ENCODE data around the gene NTRK2.

NTRK2 gene

DNA sequence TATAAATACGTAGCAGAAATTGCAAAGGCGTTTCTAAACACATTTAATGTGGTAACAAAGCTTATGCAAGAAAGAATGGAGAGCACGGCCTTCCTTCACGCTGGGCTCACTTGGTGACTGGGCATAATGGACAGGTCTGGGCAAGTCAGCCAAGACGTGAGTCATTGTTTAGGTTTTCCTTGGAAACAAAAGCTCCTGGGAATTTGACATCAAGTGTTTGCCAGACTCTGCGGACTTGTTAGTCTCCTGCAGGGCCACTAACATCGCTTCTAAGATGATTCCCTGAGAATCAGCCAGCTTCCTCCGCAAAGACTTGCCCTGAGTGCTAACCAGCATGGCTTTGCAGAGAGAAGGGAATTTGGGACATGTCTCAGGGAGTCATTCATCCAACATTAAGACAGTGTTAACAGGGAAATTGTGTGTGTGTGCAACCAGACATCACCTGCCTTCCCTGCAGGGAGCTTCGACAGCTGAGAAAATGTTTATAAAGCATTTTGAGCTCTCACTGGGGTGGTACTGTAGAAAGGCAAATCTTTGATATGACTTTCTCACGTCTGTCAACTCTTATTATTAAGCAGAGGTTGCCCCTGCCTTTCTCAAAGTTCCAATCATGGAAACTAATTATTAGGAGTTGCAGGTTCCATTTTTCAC, 182.5 kb downstream of the NTRK2 start:
- ATAC-seq: no peak
- DNase-seq: no peak

DNA sequence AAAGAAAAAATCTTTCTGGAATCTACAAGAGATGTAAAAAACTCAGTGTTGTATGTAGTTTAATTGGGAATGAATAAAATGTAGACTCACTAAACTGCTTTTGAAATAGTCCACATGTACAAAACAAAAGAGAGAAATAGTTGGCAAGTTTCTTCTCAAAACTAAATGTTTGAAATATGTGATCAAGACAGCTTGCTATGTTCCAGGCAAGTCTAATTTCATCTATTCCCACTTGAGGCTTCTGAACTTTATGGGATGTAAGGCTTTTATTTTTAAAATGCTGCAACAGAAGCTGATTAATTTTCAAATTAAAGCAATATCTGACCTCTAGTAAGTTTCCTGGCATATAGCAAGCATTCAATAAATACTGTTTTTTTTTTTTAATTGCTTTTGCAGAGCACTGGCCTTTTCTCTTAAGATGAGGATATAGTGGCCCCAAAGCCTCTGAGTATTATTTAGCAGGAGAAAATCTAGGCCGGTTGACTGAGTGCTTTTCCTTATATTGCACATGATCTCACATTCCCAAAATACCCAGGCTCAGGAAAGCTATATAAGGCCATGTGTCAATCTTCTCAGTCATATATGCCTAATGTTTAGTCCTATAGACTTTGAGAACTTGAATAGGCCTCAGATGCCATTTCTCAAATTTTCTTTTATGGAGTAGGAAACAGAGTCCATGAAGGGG, 183.2 kb downstream of the NTRK2 start:
- no peak for ATAC-seq
- no peak for DNase-seq

DNA sequence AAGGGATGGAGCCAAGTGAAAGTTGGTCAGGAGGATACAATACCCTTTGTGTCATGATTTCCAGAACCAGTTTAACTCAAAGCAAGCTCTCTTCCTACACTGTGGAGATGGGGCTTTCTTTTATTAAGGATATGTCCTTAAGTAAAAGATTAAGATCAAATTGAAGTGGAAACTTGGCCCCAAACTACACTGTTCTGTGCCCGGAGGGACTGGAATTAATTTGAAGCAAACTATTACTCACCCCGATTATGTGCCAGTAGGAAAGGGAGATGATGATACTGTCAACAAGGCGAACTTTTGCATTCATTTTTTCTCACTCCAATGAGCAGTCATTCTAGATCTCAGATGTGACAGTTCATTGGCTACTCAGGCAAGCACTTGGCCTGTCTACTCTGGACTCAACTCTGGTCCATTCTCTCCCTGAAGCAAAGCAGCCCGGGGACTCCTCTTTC, 186.7 kb downstream of the NTRK2 start:
- DNase-seq (no peak), ATAC-seq (no peak)

DNA sequence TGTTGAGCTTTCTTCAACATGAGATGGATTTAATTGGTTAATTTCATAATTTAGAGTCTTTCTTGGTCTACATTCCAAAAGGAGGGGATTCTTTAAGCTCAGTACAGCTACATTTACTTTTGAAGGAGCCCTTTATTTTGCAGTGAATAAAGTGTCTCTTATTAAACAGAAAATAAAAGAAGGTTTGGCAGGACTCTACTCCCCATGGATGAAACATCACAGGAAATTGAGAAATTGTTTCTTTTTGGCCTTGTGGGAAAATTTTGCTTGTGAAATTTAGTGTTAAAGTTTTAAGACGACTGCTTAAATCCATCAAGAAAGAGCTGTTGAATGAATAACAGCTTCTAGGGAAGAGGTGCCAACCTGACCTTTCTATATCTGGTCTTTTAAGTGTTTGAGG, 187.7 kb downstream of the NTRK2 start:
- ATAC-seq (no peak), DNase-seq (no peak)

DNA sequence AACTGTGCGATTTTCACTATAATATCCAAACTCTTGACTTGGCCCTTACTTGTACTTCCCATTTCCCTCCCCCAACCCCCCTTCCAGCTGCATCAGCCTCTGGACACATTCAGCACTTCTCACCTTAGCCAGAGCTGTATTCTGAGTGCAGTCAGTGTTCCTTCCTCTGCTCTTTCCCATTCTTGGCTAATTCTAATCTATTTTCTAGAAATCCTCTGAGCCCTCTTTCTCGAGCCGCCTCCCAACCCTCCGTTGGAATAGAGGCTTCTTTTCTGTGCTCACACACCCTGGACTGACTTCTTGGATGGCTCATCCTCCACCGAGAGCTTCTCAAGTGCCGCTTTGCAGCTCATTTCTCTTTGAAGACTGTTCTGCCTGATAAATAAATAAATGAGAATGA, 188.8 kb downstream of the NTRK2 start:
- DNase-seq (no peak), ATAC-seq (no peak)

DNA sequence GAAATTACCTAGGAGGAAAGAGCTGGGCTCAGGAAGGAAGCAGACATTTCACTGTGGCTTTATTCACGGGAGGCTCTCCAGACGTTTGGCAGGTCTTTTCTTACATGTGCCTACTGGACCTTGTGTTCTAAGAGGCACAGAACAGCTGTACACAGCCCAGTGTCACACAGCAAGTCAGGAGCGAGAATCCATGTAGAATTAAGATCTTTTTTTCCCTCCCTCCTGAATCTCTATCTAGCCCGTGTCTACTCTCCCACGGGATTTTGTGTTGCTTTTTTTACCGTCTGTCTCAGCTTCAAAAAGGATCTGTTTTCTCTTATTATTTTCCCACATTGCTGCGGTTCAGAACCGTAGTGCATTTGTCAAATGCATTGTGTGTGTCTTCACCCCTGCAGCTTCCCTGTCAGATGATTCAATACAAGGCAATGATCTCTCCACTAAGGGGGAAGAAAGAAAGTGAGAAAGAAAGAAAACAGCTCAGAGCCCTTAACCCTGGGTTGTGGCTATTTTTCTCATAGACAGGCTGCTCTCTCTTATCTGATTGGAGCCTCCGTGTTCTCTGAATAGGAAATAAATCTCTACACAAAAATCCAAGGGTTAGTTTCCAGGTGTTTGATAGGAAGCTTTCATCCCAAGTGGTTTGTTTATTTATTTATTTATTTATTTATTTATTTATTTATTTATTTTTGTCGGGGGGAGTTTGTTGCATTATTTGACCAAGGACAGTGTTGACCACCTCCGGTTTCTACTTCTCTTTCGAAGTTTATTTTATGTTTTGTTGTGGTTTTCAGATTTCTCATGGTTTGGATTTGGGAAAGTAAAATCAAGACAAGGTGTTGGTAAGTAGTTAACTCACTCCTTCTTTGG, 191.0 kb downstream of the NTRK2 start:
- no peak for DNase-seq
- no peak for ATAC-seq

DNA sequence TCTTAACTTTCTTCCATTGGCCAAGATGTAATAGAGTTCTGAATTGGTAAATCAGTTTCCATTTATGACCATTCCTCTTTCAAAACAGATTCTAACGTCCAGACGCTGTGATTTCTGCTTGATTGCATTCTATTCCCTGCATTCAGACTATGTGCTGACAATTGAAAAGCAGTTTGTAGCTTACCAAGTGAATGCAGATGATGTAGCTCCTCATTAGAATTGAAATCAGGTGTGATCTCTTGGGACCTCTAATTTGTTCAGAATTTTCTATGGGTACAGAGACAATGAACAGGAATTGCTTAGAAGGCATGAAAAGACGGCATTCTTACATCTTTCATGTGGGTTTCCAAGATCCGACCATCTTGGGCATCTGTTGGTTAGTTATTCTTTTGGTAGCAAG, 191.9 kb downstream of the NTRK2 start:
- DNase-seq (no peak), ATAC-seq (no peak)

DNA sequence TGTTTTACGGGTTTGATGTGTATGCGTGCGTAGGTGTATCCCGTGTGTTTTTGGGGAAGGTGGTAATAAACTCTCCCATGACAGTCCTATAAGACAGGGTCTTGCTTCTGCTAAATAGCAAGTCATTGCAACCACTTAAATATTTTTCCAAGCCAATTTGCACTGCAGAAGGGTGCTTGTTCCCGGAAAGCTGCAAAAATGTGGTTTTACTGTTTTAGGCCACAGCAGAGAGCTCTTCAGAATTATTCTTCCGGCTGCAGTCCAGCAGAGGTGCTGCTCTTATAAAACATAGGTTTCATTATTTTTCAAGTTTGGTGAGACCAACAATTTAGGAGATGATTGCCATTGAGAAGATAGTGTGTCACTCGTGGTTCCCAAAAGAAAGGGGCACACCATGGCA, 192.8 kb downstream of the NTRK2 start:
- DNase-seq (no peak), ATAC-seq (no peak)

DNA sequence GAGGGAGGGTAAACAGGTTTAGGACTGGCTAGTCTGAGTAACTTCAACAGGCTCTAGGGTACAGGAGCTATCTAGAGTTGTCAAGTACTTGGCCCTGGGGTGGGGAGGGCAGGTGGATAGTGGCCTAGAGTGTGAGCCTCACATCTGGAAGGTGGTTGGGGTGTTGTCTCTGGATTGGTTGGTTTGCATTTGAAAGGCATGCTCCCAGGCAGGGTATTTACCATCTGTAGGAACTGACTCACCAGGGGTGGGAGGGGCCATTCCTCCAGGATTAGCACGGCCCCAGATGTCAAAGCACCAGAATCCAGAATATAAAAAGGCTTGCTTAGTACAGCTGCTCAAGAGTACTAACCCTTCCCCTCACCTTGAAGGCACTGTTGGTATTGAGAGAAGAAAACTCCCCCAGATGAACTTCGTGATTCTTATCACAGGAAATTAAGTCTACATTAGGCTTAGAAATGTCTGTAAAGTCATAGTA, 193.3 kb downstream of the NTRK2 start:
- no peak for DNase-seq
- no peak for ATAC-seq

DNA sequence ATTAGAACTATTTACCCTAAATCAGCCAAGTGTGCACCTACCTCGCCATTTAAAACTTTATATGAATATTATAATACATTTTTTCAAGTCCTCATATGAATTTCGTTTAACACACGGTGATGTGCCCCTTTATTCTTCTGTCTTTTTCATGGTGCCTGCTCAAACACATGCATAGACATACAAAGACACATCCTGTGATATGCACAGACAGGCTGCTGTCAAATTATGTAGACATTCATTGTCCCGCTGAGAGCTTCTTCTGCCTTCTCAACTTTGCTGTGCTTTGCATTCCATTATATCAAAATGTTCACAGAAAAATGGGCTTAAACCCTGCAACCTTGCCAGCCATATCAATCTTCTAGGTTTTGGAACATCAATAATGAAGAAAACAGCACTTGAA, 193.8 kb downstream of the NTRK2 start:
- ATAC-seq: no peak
- DNase-seq: no peak

DNA sequence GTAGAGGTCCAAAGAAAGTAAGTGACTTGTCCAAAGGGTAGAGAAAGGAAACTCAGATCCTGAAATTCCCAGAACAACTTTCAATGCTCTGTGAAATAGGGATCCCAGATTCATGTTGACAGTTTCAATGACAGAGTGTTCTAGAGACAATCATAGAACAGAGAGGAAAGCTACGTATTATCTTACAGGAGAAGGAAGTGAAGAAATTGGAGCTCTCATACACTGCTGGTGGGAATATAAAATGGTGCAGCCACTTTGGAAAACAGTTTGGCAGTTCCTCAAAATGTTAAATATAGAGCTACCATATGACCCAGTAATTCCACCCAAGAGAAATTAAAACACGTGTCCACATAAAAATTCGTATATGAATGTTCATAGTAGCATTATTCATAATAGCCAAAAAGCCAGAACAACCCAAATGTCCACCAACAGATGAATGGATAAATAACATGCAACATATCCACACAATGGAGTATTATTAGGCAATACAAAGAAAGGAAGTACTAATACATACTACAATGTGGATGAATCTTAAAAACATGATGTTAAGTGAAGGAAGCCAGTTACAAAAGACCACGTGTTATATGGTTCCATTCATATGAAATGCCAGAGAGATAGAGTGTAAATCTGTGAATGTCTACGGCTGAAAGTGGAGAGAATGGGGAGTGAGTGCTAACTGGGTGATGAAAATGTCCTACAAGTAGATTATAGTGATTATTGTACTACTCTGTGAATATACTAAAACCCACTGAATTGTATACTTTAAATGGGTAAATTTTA, 197.1 kb downstream of the NTRK2 start:
- ATAC-seq (no peak), DNase-seq (no peak)

DNA sequence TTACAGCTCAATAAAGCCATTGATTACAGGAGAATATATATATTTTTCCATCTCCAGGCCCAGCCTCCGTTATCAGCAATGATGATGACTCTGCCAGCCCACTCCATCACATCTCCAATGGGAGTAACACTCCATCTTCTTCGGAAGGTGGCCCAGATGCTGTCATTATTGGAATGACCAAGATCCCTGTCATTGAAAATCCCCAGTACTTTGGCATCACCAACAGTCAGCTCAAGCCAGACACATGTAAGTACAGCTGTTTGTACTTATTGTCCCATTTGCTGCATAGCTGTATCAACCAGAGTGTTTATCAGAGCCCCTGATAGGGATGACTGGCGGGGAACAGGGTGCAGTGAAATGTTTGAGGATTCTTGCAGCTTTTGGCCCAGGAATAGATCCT, 197.7 kb downstream of the NTRK2 start:
- ATAC-seq (no peak), DNase-seq (no peak)

DNA sequence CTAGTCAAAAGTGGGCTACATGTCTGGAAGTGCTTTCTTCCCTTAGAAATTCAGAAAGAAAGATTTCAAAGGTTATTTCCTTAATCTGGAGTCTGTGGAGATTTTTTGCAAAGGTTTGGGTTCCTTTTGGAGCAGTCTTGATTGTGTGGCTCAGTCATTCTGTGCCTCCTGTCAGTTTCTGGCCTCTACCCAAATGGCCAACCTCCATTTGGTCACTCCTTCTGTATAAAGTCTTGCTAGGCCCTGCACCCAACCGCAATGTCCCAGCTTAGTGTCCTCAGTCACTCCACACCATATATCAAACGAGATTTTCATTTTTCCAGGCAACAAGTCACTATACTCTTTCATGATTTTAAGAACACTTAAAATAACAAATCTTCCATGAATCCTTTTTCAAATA, 199.6 kb downstream of the NTRK2 start:
- ATAC-seq (no peak), DNase-seq (no peak)

DNA sequence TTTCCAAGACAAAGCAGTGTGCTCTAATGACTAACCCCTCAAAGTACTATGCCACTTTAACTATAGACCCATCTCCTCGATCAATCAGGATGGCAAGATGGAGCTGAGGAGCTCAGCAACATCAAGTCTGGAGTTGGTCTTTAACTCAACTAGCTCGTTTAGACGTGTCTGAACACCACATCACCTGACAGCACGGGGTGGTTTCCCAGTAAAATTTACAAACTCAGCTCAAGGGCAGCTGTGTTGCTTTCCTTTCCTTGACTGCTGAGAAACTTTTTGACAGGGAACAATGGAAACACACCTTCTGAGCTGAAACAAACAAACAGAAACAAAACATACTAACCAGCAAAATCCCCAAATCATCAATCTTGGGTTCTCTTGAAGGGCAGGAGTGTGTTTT, 202.5 kb downstream of the NTRK2 start:
- DNase-seq (no peak), ATAC-seq (no peak)

DNA sequence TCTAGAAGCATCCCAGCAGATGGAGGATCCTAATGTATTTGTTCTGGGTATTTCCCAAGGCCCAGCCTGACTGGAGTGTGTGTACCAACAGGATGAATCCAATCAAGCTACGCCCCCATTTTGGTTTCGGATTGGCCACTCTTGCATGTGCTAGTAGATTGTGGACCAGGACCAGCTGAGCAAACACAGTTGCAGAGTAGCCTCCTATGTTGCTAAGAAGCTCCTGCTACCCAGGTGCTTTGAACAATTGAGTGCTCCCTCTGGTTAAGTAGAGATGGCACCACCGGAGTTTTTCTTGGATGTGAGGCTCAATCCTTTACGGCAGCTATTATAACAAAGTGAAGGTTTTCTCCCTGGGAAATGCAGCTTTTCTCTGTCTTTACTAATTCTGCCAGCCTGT, 204.5 kb downstream of the NTRK2 start:
- DNase-seq: no peak
- ATAC-seq: no peak

DNA sequence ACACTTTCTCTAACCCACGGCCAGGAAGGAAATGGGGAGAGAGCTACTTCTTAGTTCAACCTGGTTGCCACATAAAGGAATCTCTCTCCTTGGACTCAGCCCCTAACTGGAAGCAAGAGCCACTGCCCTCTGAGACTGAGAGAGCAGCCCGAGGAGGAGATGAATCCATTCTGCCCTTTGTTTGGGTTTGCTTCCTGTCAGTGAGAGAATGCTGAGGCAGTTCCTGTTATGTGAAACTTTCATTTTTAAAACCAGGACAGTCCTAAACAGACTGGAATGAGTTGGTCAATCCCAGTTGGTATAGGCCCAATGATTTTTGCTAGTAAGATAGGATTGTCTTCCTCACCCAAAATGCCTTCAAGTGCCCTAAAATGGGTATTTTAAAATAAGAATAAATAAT, 205.1 kb downstream of the NTRK2 start:
- ATAC-seq (no peak), DNase-seq (no peak)

DNA sequence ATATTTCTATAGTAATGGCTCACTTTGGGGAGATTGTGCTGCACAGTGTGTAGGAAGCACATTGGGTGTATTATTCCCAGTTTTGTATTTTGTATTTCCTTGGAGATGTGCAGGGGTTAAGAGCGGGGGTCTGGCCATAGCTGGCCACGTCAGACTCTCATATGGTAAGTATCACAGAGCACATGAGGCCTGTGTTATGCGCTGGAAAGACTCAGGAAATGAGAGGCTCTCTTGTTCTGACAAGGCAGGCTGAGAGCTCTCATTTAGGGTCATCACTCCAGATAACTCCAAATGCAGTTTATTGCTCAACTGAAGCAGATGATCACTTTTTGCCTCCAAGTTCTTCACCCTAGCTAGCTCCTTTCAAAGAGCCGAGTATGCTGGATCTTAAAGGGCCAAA, 205.7 kb downstream of the NTRK2 start:
- ATAC-seq (no peak), DNase-seq (no peak)

DNA sequence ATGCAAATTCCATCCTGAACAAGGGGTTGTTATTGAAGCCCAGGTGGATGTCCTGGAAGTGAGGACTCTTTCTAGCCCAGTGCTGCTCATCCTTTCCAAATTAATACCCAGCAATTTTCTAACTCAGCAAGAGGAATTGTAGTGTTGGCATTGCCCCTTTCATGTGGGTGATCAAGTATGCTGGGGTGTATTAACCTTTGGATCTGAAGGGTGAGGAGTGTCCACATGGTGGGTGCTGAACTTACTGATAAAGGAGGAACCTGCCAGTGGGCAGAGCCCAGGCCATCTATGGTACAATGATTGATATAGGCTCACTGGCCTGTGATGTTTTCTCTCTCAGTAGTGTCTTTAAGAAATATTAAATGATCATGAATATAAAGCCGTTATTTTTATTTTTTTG, 210.1 kb downstream of the NTRK2 start:
- ATAC-seq: no peak
- DNase-seq: no peak

DNA sequence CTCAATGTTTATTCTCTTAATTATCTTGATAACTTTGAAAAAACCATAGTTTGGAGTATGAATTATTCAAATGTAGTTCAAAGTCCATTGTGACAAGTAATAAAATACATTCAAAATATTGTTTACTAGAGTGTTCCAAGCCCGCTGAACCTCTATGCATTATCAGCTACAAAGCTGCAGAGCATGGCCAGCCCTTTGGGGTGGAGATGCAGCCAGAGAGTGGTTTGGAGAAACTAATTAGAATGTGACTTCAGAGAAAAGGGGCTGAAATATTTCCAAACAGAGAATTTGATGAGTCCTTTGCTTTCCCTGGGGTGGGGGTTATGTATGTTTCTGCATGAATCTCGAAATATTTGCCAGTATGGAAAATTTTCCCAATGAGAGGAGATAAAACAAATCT, 211.3 kb downstream of the NTRK2 start:
- DNase-seq: no peak

DNA sequence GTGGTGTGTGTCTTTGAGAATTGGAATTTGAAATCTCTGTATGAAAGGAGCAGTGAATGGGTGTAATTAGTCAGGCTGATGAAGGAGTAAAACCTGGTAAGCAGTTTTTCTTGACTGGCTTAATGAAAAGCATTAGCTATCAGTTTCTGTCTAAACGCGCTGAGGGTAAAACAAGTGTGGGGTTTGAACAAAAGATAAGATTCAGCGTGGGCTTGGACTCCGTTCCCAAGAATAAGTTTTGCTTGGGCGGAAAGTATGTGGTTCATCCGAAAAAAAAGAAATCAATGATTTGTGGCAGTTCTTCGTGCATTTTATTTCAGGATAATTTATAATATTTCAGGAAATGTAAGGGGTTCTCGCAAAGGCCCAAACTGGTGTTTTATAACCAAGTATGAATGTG, 217.3 kb downstream of the NTRK2 start:
- ATAC-seq (no peak), DNase-seq (no peak)

More for the DNA sequence above, 211.3 kb downstream of the NTRK2 start:
- no peak for ATAC-seq

DNA sequence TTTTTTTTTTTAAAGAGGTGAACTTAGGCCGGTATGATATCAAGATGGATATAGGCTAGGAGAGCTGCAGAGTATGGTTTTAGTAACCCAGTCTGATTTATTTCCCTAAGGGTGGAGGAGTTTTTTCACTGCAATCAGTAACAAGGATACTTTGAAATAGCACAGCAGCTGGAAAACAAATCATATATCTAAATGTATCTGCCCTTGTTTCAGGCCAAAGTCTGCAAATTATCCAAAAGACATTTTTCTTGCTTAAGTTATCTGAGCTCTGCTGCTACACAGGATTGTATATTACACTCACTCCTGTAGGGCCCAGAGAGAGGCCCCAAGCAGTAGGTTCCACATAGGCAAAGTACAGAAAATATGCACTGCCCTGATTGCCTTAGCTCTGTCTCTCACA, 222.4 kb downstream of the NTRK2 start:
- no peak for ATAC-seq
- no peak for DNase-seq

DNA sequence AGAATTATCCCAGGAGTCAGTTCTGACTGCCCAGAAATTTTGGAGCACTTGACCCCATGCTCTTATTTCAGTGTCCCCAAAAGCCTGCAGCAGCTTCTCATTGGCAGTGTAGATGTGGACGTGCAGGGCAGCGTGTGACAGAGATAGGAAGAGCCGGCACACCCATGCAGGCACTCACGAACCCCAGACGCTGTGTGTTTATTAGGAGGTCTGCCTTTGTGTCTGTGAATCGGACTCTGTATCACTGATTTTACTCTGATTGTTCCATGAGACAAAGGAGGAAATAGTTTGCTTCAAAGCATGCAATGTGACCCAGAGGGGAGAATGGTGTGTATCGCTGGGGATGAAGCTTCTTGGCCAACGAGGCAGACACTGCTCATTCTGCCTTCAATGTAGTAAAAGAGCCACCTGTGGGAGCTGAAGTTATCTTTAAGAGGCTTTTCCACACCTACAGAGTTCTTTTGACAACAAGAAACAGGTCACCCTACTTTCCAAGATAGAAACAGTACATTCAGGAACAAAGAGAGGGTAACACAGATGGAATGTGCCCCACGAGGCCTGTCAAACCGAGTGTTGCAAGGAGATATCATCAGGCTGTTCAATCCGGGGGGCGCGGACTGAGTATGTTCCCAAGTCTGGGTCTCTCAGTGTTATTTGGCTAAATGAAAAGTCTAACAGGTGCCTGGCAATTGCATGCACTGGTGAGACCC, 224.0 kb downstream of the NTRK2 start:
- no peak for ATAC-seq
- no peak for DNase-seq

All from stimulated activated naive CD8-positive, alpha-beta T cell treated with anti-CD3 and anti-CD28 coated beads, Interleukin-15, Interleukin-2, amounts not matched to agents 100 U/mL and 50 U/mL, for 24 hours (primary cell).